Psoas muscle (tissue), 8 donors: ENCODE data around the gene PDZD2. TPM values are rescaled to one million over a fixed set of nuclear protein-coding genes. Genes with fewer than 3 reads are reported as not detected.

Source experiments
- ATAC-seq, 4 donors: fragments of 200-7000 bp; cut with Tn5 transposase; one replicate each; pipeline ENCODE4 v1.9.1; 2020; ENCODE audit warnings: moderate library complexity in 3 of 4, mild to moderate bottlenecking in 2 of 4
- DNase-seq, 2 donors: peaks; one replicate each; pipeline ENCODE4 v3.0.0-alpha.2; 2020
- H3K27ac ChIP-seq: fragments of 200-600 bp; one replicate; pipeline ENCODE4 v1.8.0; 2022
- H3K27me3 ChIP-seq, 3 donors: fragments of 200-600 bp in 1 of 3; one replicate each; pipeline versions ENCODE4 v1.6.1 to v1.8.0; 2013 to 2022; ENCODE audit warnings: low read length in 2 of 3, mild to moderate bottlenecking in 2 of 3, moderate library complexity in 1 of 3; ENCODE audit not compliant: insufficient read depth in 3 of 3
- H3K36me3 ChIP-seq, 2 donors: fragments of 200-600 bp in 1 of 2; one replicate each; pipeline versions ENCODE4 v1.6.1 to v1.8.0; 2013 to 2022; ENCODE audit warnings: low read depth in 1 of 2, mild to moderate bottlenecking in 1 of 2, moderate library complexity in 1 of 2; ENCODE audit not compliant: insufficient read depth in 1 of 2
- H3K4me1 ChIP-seq: fragments of 200-600 bp; one replicate; pipeline ENCODE4 v1.8.0; 2022
- H3K4me3 ChIP-seq: fragments of 200-600 bp; one replicate; pipeline ENCODE4 v1.8.0; 2022; ENCODE audit warnings: mild to moderate bottlenecking
- H3K9me3 ChIP-seq: fragments of 200-600 bp; one replicate; pipeline ENCODE4 v1.8.0; 2022
- CTCF ChIP-seq: fragments of 200-600 bp; IDR thresholded peaks from one replicate; pipeline ENCODE4 v1.8.0; 2022; ENCODE audit warnings: antibody characterized with exemption
- WGBS, 3 donors: extraction: QIAGEN DNeasy Blood & Tissue Kit; methylation state at CpG; one replicate each; pipeline versions ENCODE4 v1.1.6 to v1.1.7; 2013; 5-methylcytosine and 5-hydroxymethylcytosine counted together
- intact Hi-C, 2 donors: fragments of 100-400 bp; cut with DNase I; formaldehyde crosslinking; loops; one replicate each; pipeline versions ENCODE4 v1.11.0 to v1.14.2; 2022
- polyA plus RNA-seq, 3 donors: library from polyadenylated mRNA; stranded (reverse); fragments of 200-250 nt; gene quantifications; one replicate each; pipeline ENCODE4 v1.2.3, GENCODE V29; 2013
- total RNA-seq, 4 donors: library from RNA; stranded (reverse); fragmentation: NEBNext Ultra II Directional in 2 of 4; extraction: Animal tissue kit (Norgen Biotek cat#: 25700) in 2 of 4; gene quantifications; one replicate each; pipeline versions ENCODE4 v1.2.1 to v1.2.4, GENCODE V29; 2021 to 2023
- donor health status: healthy with polysubstance abuse.
- donor health status: DM: no; HTN: no; CAD: no; lungs with moderate emphysema.
- donor health status: Bipolar disorder and iron deficiency.
- donor health status: healthy.
- donor health status: DM: yes; HTN: yes; CAD: no.
- donor health status: DM: no; HTN: no; CAD: no.
- donor health status: DM: no; HTN: no; CAD: no.
- donor health status: DM: yes; HTN: yes; CAD: no.

The PDZD2 gene
- total and polyA plus RNA-seq, 7 donors = 1.4 to 17.5 (median 4.5) TPM

- Histone ChIP-seq H3K27ac (no peak overlapping the region), H3K4me3 (no peak overlapping the region), H3K4me1 (peaks cover 50% of the 10 kb centered on the region), H3K27me3 (no peaks in the 10 kb centered on the region), H3K9me3 (no peaks in the 10 kb centered on the region), H3K36me3 (no peaks in the 10 kb centered on the region)
- no peak for DNase-seq
- WGBS, 3 donors = 51 to 70% (median 54%) methylated on average over 2 of the region's 2 CpGs
- no peak for TF ChIP-seq CTCF
- intact Hi-C loops = no loop called here
- ATAC-seq = no peak
These were observed 520.6 kb downstream of the PDZD2 start for GRCh38 chr5:32159328-32160072.

- H3K4me3 ChIP-seq = no peak overlapping the region
- no peak overlapping the region for H3K27ac ChIP-seq
- intact Hi-C loops = no loop called here
- H3K4me1 ChIP-seq = peaks cover 45% of the 10 kb centered on the region
- 90 to 100% (median 96%) methylated on average over 1 of the region's 1 CpG for WGBS, 3 donors
- H3K36me3 ChIP-seq = no peaks in the 10 kb centered on the region
- DNase-seq (no peak), ATAC-seq (no peak)
- H3K27me3 ChIP-seq = no peaks in the 10 kb centered on the region
- TF ChIP-seq CTCF = no peak
- H3K9me3 ChIP-seq = no peaks in the 10 kb centered on the region
These were observed 521.3 kb downstream of the PDZD2 start for GRCh38 chr5:32160228-32160627.

Other genes with a start within 250 kb of the PDZD2 start
- gene DROSHA, start 107.0 kb upstream of the PDZD2 start, total RNA-seq = 10 to 100 TPM; 23.8 to 36.2 (median 31.5) TPM
- 10 to 100 TPM; 18.2 to 50.5 (median 22.5) TPM for gene DROSHA, start 107.0 kb upstream of the PDZD2 start, polyA plus RNA-seq
- 10 to 100 TPM; 20.6 to 32.4 (median 27.0) TPM for gene C5orf22, start 106.8 kb upstream of the PDZD2 start, total RNA-seq
- 10 to 100 TPM; 14.9 to 29.7 (median 23.9) TPM for gene C5orf22, start 106.8 kb upstream of the PDZD2 start, polyA plus RNA-seq